ENCODE data around the gene EPHA6.

- TF ChIP-seq, protein P1, sequence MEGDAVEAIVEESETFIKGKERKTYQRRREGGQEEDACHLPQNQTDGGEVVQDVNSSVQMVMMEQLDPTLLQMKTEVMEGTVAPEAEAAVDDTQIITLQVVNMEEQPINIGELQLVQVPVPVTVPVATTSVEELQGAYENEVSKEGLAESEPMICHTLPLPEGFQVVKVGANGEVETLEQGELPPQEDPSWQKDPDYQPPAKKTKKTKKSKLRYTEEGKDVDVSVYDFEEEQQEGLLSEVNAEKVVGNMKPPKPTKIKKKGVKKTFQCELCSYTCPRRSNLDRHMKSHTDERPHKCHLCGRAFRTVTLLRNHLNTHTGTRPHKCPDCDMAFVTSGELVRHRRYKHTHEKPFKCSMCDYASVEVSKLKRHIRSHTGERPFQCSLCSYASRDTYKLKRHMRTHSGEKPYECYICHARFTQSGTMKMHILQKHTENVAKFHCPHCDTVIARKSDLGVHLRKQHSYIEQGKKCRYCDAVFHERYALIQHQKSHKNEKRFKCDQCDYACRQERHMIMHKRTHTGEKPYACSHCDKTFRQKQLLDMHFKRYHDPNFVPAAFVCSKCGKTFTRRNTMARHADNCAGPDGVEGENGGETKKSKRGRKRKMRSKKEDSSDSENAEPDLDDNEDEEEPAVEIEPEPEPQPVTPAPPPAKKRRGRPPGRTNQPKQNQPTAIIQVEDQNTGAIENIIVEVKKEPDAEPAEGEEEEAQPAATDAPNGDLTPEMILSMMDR (IDR thresholded peaks at IDR 0.05) = no peak
- TF ChIP-seq POLR2AphosphoS5 (IDR thresholded peaks at IDR 0.05) = no peak
Observed at GRCh38 chr3:96958856-96959255, 144.5 kb downstream of the EPHA6 start.
